Stimulated activated CD8-positive, alpha-beta memory T cell treated with anti-CD3 and anti-CD28 coated beads, Interleukin-15, amount 100 ng/mL, for 1 hour (primary cell): ENCODE data around the gene RAB21.

ENCODE experiments used
- DNase-seq: peaks from one replicate; pipeline ENCODE4 v3.0.0-alpha.2; 2020; ENCODE audit warnings: low read depth

The RAB21 gene, protein sequence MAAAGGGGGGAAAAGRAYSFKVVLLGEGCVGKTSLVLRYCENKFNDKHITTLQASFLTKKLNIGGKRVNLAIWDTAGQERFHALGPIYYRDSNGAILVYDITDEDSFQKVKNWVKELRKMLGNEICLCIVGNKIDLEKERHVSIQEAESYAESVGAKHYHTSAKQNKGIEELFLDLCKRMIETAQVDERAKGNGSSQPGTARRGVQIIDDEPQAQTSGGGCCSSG

GRCh38 chr12:71754461-71755145 is at the start of gene RAB21:
Gene RAB21 (plus strand): TSS chr12:71754863. CDS start chr12:71755130, 267 bp downstream.
- DNase-seq = peak; percentile 97

DNA sequence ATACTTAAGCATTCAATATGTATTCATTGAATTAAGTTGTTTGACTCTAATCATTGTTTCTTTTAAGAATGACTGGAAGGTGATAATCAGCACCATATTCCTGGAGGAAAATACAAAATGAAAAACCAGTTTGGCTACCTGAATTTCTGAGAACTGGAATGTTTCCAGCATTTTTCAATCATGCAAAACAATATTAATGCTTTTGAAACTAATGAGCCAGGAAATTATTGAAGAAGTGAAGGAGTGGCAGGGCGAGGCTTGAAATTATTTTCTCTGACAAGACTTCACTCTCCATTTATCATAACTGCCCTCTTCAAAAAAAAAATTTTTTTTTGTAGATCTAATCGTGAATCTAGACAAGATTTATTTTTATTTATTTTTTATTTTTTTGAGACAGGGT is 49.7 kb upstream of the RAB21 start:
- no peak for DNase-seq

- no peak for DNase-seq
These were observed 46.0 kb upstream of the RAB21 start for GRCh38 chr12:71708658-71709057.

DNA sequence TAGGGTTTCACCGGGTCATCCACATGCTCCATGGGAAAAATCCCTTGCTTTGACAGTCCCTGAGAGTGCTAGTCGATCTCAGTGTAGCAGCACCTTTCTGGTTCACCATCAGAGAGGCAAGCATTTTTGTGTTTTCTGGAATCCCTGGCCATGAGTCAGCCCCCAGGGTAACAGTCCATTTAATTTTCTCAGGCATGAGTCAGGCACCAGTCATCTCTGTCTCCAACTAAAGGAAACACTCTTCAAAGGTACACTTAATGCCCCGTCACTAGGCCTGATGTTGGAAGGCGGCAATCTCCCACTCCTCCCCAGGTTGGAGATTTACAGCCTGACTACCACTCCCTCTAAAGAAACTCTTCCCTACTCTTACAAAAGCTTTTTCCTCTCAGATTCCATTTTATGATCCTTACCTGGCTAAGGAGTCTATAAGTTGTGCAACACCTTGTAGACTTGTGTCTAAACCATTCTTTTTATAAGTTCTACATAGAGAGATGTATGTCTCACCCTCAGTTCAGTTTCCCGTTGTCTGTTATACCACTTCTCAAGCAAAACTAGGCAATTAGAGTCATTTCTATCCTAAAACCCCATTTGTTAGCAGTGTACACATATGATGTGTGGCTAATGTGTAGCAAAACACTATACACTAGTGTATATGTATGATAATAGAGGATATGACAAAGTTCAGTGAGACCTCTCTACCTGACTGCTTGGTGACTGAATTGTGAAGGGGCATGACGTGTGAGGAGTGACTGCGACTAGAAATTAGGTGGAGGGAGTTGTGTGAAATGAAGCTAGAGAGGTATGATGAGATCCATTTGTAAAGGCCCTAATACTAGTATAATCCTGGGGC is 44.2 kb upstream of the RAB21 start:
- no peak for DNase-seq

DNA sequence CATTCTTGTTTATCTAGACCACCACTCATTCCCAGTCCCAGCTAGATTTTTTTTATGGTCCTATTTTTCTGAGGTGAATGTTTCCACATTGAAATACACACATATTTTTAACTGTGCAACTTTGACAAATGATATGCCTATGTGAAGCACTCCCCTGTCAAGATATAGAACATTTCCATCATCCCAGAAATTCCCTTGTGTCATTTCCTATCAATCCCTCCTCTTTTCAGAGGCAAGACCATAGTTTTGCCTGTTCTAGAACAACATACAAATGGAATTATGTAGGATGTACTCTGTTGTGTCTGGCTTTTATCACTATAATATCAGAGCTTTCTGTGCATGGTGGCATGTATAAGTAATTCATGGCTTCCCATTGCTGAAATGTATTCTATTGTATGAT is 36.1 kb upstream of the RAB21 start:
- no peak for DNase-seq

GRCh38 chr12:71719647-71720370 is 34.9 kb upstream of the RAB21 start:
- no peak for DNase-seq

DNA sequence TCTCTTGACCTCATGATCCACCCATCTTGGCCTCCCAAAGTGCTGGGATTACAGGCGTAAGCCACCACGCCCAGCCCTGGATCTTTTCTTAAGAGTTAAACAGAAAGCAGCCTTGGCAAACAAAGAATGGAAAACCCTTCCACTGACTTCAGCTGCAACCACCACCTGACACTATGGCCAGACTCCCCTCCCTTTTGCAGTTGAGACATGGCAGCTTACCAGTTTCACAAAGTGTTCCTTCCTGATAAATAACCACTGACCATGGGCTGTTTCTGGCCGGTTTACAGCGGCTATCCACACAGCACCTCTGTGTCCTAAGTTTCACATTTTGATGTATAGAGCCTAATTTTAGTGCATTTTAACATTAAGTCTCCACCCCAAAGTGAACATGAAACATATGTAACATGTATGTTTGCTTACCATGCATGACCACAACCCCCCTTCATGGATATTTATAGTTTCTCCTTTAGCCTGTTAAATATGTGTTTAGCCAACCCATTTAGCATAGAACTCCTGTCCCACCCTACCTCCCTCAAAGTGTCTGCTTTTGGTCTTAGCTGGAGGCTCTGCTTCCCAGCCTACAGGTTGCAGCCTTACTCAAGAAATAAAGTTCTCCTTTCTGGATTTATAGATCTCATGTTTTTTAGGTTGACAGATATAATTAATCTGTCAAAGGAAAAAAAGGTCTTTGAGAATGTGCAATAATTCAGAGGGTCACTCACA is 32.7 kb upstream of the RAB21 start:
- no peak for DNase-seq

DNA sequence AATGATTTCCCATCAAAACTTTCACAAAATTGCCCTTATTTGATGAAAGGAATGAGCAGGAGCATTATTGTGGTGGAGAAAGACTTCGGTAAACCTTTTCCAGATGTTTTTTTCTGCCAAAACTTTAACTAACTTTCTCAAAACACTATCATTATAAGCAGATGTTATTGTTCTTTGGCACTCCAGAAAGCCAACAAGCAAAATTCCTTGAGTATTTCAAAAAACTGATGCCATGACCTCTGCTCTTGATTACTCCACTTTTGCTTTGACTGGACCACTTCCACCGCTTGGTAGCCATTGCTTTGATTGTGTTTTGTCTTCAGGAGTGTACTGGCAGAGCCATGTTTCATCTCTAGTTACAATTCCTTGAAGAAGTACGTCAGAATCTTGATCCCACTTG is 29.7 kb upstream of the RAB21 start:
- DNase-seq = no peak

DNA sequence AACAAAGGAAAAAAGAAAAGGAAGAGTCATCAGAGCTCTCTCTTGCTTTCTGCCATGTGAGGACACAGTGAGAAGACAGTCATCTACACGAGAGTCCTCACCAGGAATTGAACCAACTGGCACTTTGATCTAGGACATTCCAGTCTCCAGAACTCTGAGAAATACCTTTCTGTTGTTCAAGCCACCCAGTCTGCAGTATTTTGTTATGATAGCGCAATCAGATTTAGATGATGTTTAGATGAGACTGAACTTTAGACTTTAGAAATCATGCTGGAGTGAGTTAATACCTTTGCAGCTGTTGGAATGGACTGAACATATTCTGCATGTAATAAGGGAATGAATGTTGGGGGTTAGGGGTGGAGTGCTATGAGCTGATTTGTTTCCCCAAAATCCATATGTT is 28.1 kb upstream of the RAB21 start:
- no peak for DNase-seq

DNA sequence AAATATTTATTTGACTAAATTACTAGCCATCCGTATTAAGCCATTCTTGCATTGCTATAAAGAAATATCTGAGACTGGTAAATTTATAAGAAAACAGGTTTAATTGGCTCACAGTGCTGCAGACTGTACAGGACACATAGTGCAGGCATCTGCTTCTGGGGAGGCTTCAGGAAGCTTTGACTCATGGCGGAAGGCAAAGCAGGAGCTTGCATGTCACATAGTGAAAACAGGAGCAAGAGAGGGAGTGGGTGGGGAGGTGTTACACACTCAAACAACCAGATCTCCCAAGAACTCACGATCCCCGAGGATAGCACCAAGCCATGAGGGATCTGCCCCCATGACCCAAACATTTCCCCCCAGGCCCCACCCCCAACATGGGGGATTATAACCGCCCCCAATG is 26.7 kb upstream of the RAB21 start:
- no peak for DNase-seq

GRCh38 chr12:71730936-71731335 is 23.7 kb upstream of the RAB21 start:
- DNase-seq = no peak

DNA sequence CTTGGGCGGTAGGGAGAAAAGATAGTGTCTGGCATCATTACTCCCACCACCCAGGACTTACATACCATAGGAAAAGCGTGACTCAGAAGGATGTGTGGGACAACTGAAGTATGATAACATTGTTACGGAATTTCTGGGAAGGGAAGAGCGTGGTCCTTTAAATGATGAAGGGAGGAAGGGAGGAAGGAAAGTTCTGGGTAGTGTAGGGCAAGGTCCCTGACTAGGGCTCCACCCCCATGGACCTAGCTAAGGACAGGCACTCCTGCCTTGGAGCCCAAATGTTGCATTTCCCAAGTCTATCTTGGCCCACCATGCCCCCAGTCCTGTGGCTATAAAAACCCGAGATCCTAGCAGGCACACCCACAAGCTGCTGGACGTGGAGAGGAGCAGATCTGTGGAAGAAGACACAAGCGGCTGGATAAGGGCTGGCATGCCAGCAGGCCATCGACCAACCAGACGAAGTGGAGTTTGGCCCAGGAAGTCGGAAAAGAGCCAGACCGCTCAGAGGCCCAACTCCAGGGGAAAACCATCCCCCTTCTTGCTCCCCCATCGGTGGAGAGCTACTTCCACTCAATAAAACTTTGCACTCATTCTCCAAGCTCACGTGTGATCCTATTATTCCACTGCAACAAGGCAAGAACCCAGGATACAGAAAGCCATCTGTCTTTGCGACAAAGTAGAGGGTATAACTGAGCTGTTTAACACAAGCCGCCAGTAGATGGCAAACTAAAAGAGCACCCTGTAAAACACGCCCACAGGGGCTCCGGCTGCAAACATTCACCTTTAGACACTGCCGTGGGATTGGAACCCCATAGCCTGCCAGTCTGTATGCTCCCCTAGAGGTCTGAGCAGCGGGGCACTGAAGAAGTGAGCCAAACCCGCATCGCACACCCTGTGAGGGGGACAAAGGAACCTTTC is 23.0 kb upstream of the RAB21 start:
- DNase-seq = no peak

DNA sequence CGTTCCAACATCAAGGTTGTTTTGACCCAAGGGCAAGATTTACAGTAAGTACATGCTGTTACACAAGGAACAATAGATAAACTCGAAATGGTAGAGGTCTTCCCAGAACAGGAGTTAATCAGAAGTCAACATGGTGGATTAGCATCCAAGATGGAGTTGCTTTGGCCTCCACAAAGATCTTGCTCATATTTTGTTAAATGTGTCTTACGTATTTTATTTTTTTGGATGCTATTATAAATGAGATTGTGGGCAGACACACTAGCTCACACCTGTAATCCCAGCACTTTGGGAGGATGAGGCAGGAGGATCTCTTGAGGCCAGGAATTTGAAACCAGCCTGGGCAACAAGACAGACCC is 22.3 kb upstream of the RAB21 start:
- DNase-seq = no peak

GRCh38 chr12:71737197-71737596 is 17.5 kb upstream of the RAB21 start:
- DNase-seq = no peak

DNA sequence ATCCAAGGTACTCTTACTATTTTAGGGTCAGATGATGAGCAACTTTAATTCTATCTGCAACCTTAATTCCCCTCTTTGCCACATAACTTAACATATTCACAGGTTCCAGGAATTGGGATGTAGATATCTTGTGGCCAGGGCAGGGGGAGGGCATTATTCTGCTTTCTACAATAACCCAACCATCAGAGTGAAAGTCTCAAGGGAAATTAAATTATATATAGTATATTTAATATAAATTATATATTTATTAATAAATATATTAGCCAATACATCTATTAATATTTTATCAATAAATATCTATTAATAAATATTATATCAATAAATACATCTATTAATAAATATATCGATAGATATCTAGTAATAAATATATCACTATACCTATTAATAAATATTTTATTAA is 11.7 kb upstream of the RAB21 start:
- no peak for DNase-seq

- DNase-seq = no peak
These were observed 10.0 kb upstream of the RAB21 start for GRCh38 chr12:71744522-71745300.

DNA sequence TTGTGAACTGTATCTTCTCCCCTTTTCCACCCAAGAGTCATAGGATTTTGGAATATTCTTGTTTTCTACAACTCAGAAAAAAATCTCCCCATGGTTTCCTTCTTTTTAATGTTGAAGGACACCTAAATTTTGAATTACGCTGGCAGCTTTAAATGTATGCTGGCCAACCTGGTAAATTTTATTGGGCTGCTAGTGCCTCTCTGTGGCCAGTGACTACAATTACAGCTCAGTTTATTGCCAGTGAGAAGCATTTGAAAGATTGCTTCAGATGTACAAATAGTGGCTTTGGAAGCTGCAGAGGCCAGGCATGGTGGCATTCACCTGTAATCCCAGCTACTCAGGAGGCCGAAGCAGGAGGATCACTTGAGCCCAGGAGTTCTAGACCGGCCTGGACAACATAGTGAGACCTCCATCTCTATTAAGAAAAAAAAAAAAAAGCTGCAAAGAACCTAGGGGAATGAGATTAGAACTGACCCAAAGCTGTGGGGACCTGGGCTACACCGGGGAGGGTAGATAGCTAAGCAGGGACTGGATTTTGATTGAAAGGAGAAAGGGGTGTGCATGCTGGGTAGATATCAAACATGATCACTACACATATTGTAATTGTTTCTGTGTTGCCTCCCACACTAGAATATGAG is 7.6 kb upstream of the RAB21 start:
- DNase-seq = no peak

DNA sequence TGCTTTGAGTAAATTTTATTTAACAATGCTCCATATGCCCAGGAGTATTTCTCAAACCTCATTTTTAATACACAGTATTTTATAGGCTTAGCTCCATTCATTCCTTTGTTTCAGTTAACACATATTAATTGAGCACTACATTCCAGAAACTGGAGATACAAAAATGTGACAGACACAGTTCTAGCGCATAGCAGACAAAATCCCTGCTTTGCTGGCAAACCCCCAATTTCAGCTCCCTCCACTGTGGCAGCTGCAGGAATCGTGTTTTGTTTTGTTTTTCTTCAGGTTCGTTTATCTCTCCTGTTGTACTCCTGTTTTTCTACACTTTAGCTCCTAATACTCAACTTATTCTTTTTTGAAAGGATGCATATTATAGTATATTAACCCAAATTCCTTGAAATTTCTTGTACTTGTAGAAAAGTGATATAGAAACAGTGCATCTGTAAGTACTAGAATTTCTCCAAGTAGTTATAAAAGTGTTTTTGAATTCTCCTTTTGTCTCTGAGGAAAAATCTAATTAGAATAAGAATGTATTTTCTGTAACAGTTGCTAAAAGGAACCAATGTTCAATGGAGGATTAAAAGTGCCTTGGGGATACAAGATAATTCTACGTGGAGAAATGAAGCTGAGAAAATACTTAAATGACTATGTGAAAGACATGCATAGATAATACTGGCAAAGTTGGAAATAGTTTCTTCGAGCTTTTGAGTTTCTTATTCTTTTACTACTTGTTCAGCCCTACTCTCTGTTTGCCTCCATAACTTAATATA is 6.4 kb upstream of the RAB21 start:
- no peak for DNase-seq

DNA sequence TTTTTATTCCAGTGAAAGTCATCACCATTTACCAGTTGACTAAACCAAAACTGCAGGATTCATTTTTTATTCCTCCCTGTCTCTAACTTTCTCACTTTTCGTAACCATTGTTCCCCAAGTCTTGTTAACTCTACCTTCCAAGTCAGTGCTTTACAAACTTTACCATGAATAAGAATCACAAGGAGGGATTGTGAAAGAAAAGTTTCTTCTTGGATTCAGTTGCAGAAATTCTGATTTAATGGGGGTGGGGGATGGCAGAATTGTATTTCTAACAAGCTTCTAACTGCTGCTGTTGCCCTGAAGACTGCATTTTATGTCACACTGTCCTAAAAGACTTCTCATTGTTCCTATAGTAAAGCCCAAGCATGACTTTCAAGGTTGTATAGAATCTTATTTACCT is 5.0 kb upstream of the RAB21 start:
- no peak for DNase-seq
